Effector memory CD8-positive, alpha-beta T cell (primary cell): ENCODE results near the gene CDC7.

Experiments used
- ATAC-seq: fragments of 150-1000 bp; cut with Tn5 transposase; replicated peaks from 2 replicates; pipeline ENCODE4 v1.10.0; 2021; ENCODE audit warnings: mild to moderate bottlenecking, moderate library complexity
- DNase-seq, 3 experiments: peaks; one replicate each; pipeline ENCODE4 v3.0.0; 2021
- H3K27ac Mint-ChIP-seq, 2 donors: one replicate each; pipeline ENCODE4 v1.8.0; 2022; ENCODE audit warnings: mild to moderate bottlenecking in 2 of 2, mixed read lengths in 2 of 2, moderate library complexity in 2 of 2
- H3K27me3 Mint-ChIP-seq, 2 donors: one replicate each; pipeline ENCODE4 v1.8.0; 2022; ENCODE audit warnings: mixed read lengths in 2 of 2
- H3K36me3 Mint-ChIP-seq: one replicate; pipeline ENCODE4 v1.8.0; 2022; ENCODE audit warnings: mild to moderate bottlenecking, moderate library complexity, mixed read lengths; ENCODE audit not compliant: insufficient read depth
- H3K4me1 Mint-ChIP-seq, 2 donors: one replicate each; pipeline ENCODE4 v1.8.0; 2022; ENCODE audit warnings: low read depth in 2 of 2, mixed read lengths in 2 of 2
- H3K4me3 Mint-ChIP-seq, 2 donors: one replicate each; pipeline ENCODE4 v1.8.0; 2022; ENCODE audit warnings: mild to moderate bottlenecking in 2 of 2, mixed read lengths in 2 of 2, moderate library complexity in 2 of 2
- H3K9me3 Mint-ChIP-seq, 2 donors: one replicate each; pipeline ENCODE4 v1.8.0; 2022; ENCODE audit warnings: mixed read lengths in 2 of 2

The CDC7 gene

DNA sequence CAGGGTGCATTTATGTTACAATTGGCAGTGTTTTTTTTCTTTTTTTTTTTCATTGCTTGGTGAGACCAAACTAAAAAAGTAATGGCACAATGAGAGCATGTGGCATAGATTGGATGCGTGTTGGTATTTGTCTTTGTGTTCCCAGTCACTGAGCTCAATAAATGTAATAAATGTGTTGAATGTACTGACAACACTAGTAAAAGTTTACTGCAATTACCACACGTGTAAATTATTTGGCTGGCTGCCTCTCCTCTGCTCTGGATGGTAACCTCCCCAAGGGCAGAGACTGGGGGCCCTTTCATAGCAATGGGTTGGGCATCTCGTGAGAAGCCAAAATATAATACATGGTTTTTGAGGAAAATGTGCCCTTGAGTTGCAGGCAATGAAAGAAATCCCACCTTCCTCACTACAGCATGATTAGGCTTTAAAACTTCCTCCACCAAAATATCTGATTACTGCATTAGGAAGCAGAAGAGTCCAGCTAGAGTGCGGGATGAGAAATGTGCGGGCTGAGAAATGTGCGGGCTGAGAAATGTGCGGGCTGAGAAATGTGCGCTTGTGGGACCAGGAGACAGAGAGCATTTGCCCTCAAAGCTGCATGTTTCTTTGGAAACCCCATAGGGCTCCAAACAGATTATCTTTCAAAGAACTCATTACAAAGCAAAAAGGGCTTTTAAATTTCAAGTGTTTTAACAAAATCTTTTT is 58.5 kb downstream of the CDC7 start:
- DNase-seq (no peak), ATAC-seq (no peak)
- peaks cover 0 to 3% of the 10 kb centered on the region in 2 donors for H3K9me3 Mint-ChIP-seq
- H3K27ac Mint-ChIP-seq = peak overlapping the region; percentile 92 to 97
- peak overlapping the region; percentile 42 to 72 for H3K4me3 Mint-ChIP-seq
- no peaks in the 10 kb centered on the region for H3K27me3 Mint-ChIP-seq
- H3K4me1 Mint-ChIP-seq = peaks cover 52 to 73% of the 10 kb centered on the region in 2 donors
- H3K36me3 Mint-ChIP-seq = peaks cover 6% of the 10 kb centered on the region

DNA sequence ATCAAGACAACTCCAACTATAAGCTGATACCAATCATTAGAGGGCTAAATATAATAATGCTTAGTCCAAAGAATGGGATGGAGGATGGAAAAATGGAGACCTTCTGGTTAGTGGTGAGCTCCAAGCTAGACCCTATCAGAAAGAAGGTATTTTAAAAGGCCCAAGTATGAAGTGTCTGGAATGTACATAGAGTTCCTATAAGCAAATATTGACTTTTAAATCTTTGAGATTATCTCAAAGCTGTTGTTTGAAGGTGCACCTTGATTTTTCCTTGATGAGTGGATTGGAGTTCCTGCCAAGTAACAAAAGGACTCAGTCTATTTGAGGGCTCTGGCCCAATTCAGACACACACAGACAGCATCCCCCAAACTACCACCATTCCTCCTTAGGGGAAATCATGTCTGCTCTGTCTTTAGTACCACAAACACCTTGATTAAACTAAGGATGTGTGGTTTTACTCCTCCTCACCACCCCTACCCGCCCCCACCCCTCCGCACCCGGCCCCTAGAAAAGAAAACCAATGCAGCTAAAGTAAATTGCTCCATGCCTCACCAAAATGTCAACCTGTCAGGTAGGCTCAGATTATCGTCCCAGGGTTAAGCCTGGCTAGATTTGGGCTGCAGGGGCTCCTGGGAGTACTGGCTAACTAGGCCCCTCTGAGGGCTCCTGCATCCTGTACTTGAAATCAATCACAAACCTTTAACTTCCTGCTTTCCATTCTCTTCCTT is 59.4 kb downstream of the CDC7 start:
- peaks cover 0 to 3% of the 10 kb centered on the region in 2 donors for H3K9me3 Mint-ChIP-seq
- peak overlapping the region; percentile 68 to 72 for H3K4me3 Mint-ChIP-seq
- H3K36me3 Mint-ChIP-seq = peaks cover 6% of the 10 kb centered on the region
- peaks cover 50 to 65% of the 10 kb centered on the region in 2 donors for H3K4me1 Mint-ChIP-seq
- peak overlapping the region; percentile 92 to 97 for H3K27ac Mint-ChIP-seq
- H3K27me3 Mint-ChIP-seq = no peaks in the 10 kb centered on the region
- DNase-seq = peak in 1 of 3 experiments; percentile 17
- peak; percentile 27 for ATAC-seq

DNA sequence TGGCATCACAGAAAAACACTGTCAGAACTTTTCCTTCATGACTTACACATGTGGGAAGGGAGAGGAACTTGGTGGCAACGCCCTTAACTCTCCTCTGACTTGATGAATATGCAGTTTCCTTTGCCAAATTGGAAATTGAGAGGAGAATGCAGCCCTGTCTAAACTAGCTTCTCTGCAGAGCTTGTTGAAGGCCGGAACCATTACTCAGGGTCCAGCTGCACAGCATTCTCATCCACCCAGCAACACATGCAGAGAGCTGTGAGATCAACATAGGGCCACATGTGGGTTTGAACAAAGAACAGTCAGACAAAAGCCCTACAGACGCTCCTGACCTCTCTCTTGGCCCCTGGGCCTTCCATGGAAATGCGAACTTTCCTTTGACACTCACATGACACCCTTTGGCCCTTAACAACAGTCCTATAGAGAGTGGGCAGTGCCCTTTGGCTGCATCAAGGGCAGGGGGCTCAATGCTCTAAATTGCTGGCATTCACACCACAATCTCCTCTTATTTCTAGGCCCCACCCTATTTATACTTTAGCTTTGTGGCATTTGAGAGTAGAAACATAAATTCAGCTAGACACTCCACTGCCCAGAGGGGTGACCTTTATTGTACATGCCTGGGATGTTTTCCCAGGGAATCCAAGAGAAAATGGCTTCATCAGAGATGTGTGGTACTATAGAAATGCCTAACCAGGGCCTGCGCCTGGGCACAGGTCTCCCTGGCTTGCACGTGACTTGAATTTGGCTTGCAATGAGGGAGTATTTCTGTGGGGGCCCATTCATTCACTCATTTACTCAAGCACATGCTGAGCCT is 64.4 kb downstream of the CDC7 start:
- ATAC-seq (no peak), DNase-seq (no peak)
- H3K4me3 Mint-ChIP-seq = no peak overlapping the region
- peaks cover 4% of the 10 kb centered on the region for H3K36me3 Mint-ChIP-seq
- H3K27me3 Mint-ChIP-seq = no peaks in the 10 kb centered on the region
- peaks cover 29 to 34% of the 10 kb centered on the region in 2 donors for H3K4me1 Mint-ChIP-seq
- peak overlapping the region in 1 of 2 donors; percentile 27 for H3K27ac Mint-ChIP-seq
- H3K9me3 Mint-ChIP-seq = peaks cover 0 to 3% of the 10 kb centered on the region in 2 donors

DNA sequence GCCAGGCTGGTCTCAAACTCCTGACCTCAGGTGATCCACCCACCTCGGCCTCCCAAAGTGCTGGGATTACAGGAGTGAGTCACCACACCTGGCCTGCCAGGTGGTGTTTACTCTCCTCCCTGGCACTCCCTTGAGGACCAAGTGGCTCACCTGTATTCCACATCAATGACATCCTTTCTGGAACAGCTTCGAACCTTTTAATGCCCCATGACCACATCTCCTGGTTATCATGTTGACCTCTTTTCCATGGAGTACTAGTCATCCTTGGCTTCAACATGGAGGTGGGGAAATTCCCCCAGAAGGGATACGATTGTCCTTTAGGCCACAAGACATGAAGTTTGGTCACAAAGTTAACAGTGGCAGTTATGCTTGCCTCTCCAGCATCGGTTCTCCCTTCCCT is 66.9 kb downstream of the CDC7 start:
- no peak overlapping the region for H3K4me3 Mint-ChIP-seq
- H3K27ac Mint-ChIP-seq = peak overlapping the region in 1 of 2 donors; percentile 36
- no peaks in the 10 kb centered on the region for H3K27me3 Mint-ChIP-seq
- peaks cover 19 to 25% of the 10 kb centered on the region in 2 donors for H3K4me1 Mint-ChIP-seq
- H3K9me3 Mint-ChIP-seq = peaks cover 0 to 3% of the 10 kb centered on the region in 2 donors
- DNase-seq (no peak), ATAC-seq (no peak)
- peaks cover 4% of the 10 kb centered on the region for H3K36me3 Mint-ChIP-seq

DNA sequence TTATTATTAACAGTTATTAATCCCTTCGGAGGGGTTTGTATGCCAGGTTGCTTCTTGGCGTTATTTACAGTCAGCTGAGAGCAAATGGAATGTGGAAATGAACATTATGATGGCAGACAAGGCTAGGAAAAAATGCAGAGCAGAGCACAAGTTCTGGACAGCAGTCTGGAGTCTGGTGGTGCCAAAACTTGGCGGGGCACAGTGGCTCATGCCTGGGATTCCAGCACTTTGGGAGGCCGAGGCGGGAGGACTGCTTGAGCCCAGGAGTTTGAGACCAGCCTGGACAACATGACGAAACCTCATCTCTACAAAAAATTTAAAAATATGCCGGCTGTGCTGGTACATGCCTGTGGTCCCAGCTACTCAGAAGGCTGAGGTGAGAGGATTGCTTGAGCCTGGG is 67.6 kb downstream of the CDC7 start:
- Mint-ChIP-seq H3K4me3 (no peak overlapping the region), H3K36me3 (peaks cover 4% of the 10 kb centered on the region), H3K27ac (peak overlapping the region in 1 of 2 donors; percentile 36), H3K27me3 (no peaks in the 10 kb centered on the region), H3K9me3 (peaks cover 0 to 3% of the 10 kb centered on the region in 2 donors), H3K4me1 (peaks cover 19 to 25% of the 10 kb centered on the region in 2 donors)
- DNase-seq = no peak
- no peak for ATAC-seq

DNA sequence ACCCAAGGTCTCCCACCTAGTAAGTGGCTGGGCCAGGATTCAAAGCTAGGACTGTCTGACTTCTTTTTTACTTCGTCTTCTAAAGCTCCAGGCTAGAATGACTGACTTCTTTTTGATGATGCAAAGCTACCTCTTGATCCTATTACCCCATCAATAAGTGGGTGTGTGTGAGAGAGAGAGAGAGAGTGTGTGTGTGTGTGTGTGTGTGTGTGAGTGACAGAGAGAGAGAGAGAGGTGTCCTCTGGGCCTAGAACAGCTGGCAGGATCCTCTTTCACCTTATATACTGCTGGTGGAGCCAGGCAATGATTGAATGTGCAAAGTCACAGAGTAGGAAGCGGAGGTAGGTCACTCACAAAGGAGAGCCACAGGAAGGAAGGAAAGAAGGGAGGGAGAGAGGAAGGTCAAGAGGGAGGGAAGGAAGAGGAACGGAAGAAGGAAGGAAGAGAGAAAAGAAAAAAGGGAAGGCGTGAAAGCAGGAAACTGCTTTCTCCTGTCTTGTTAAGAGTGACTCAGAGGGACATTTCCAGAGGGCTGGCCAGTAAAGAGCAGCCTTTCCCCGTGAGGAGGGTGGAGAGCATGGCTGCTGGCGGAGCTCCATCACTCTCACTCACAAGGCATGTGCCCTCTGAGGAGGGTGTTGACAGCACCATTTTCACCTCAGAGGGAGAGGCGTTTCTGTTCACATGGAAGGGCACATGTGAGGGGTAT is 68.9 kb downstream of the CDC7 start:
- Mint-ChIP-seq H3K4me3 (peak overlapping the region; percentile 17 to 19), H3K4me1 (peaks cover 22 to 25% of the 10 kb centered on the region in 2 donors), H3K27ac (peak overlapping the region; percentile 64 to 85), H3K9me3 (no peaks in the 10 kb centered on the region), H3K27me3 (no peaks in the 10 kb centered on the region), H3K36me3 (peaks cover 4% of the 10 kb centered on the region)
- ATAC-seq (peak; percentile 86), DNase-seq (no peak)

DNA sequence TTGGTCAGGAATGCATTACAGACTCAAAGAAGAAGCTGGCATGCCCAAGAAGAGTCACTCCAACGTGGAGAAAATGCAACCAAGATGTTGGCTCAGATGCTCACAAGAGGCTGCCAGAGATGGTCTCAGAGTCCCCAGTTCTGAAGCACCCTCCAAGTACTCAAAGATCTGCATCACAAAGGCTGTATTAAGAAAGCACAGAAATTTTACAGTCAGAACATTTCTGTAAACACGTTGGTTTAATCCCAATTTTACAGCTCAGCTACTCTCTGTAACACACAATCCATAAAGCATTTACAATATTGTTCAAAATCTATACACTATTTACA is 69.4 kb downstream of the CDC7 start:
- peaks cover 4% of the 10 kb centered on the region for H3K36me3 Mint-ChIP-seq
- H3K4me3 Mint-ChIP-seq = no peak overlapping the region
- peaks cover 22 to 23% of the 10 kb centered on the region in 2 donors for H3K4me1 Mint-ChIP-seq
- ATAC-seq (no peak), DNase-seq (no peak)
- peak overlapping the region; percentile 64 to 85 for H3K27ac Mint-ChIP-seq
- no peaks in the 10 kb centered on the region for H3K9me3 Mint-ChIP-seq
- H3K27me3 Mint-ChIP-seq = no peaks in the 10 kb centered on the region

DNA sequence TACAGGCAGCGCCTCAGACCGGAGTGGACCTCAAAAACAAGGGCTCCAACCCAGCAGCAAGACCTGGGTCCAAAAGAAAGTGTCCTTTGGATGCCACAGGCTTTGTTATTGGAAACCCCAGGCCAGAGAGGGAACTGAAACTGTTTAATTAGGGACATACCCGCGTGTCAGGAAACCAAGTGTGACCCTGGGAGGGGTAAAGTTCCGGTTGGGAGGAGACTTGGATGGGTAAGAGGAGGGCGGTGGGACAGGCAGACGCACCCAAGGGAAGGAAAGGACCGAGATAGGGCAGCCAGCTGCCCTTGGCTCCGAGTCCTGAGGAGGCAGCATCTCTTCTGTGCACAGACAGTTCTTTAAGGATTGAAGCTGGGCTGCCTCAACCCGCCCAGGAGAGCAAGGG is 71.4 kb downstream of the CDC7 start:
- Mint-ChIP-seq H3K27me3 (no peaks in the 10 kb centered on the region), H3K36me3 (peaks cover 4% of the 10 kb centered on the region), H3K4me1 (peaks cover 31 to 33% of the 10 kb centered on the region in 2 donors), H3K27ac (peak overlapping the region; percentile 58 to 59), H3K9me3 (no peaks in the 10 kb centered on the region), H3K4me3 (no peak overlapping the region)
- DNase-seq (no peak), ATAC-seq (no peak)
